Mesenteric fat pad (tissue), 1 donor: ENCODE measurements around the gene RHBDF1. TPM values are rescaled to one million over a fixed set of nuclear protein-coding genes. Genes with fewer than 3 reads are reported as not detected.
"Not testable (repeated sequence)": the region's sequence is repeated elsewhere in the genome, so short reads cannot be mapped to it uniquely, and the experiment has no call there.

ENCODE experiments used
- DNase-seq: peaks from one replicate; pipeline ENCODE4 v3.0.0-alpha.2; 2020; ENCODE audit warnings: low spot score
- total RNA-seq: library from RNA; stranded (reverse); fragmentation: NEBNext Ultra II Directional; extraction: Animal tissue kit (Norgen Biotek cat#: 25700); gene quantifications from one replicate; pipeline ENCODE4 v1.2.1, GENCODE V29; 2021
- donor health status: DM: yes; HTN: yes; CAD: no.

Gene RHBDF1
- total RNA-seq, 1 donor from 2014 or later, result 30.0 TPM

DNA sequence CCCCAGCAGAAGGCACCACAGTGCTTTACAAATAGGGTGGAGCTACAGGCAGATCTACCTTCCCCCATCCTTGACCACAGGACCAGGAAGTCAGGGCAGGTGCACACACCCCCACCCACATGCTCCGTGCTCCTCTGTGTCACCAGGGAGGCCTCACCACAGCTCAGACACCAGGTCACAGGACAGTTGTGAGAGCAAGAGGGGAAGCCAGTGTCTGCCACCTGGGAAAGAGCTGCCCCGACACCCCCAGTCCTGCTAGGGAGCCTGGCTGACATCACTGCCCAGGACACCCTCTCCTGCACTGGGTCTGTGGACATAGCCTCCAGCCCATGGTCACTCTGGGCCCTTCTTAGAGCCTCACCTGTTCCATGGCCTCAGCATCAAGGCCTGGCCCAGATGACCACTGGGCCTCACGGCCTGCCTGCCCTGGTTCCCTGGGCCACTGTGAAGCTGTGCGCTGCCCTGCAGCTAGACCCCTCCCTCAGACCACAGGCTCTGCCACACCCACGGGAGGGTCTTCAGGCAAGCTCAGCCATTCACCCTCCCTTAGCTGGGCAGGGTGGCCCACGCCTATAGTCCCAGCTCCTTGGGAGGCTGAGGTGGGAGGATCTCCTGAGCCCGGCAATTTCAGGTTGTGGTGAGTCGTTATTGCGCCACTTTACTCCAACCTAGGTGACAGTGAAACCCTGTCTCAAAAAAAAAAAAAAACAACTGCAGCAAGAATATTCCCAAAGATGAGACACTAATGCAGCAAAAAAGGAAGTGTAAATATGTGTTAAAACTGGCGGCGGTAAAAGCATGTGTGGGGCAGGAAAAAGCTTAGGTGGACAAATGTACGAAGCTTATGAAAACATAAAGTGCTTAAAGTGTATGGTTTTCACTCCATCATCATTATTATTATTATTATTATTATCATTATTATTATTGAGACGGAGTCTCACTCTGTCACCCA, 33.2 kb downstream of the RHBDF1 start:
- peak; percentile 49 for DNase-seq

DNA sequence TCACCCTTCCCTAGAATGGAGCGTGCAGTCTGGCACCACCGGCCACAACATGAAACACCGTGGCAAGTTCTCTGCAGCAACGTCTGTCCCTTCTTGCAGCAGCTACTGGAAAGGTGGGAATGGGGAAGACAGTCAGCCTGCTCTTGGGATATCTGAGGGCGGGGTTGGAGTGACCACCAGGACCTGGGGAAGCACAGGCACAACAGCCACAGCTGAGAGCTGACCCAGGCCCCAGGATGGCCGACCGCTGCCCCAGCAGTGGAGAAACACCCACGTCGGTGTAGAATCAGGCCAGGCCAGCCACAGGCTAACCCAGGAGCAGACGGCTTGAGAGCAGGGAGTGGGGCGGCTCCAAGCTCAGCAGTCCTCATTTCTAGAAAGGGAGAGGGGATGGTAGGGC, 34.2 kb downstream of the RHBDF1 start:
- DNase-seq, result peak; percentile 51

DNA sequence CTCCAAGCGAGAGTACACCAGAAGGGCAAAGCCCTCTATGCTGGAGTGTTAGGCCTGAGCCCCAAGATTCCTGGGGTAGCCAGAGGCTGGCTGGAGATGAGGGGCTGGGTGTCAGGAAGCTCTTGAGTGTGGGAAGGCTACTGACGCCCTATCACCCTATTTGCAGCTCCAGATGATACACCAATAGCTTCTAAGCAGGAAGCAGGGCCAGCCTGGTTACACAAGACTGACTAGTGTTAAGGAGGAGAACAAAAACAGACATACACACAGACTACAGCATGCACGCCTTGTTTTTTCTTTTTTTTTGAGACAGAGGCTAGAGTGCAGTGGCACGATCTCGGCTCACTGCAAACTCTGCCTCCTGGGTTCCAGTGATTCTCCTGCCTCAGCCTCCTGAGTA, 34.9 kb downstream of the RHBDF1 start:
- peak; percentile 28 for DNase-seq

DNA sequence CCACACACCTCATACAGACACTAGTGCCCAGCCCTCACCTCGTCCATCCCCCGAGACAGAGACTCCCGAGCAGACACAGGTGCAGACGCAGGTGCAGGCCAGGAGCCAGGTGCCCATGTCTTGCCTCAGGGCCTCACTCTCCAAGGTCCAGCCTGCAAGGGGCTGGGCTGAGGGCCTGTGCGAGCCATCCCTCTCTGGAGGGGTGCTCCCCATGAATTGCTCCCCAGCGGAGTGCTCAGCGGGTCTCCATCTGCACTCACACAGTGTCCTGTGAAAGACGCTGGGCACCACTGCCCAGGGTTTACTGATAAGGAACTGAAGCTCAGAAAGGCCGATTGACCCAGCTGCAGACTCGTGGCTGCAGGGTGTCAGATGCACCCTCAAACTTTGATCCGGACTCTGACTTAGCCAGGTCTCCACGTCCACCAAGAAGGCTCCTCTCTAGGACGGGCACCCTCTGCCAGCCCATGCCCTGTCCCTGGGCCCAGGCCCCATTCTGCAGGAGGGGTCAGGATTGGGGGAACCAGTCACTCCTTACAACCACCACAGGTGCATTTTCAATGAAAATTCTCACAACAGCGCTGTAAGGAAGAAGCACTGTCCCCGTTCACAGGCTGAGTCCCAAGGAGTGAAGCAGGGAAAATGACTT, 36.0 kb downstream of the RHBDF1 start:
- peak; percentile 86 for DNase-seq

DNA sequence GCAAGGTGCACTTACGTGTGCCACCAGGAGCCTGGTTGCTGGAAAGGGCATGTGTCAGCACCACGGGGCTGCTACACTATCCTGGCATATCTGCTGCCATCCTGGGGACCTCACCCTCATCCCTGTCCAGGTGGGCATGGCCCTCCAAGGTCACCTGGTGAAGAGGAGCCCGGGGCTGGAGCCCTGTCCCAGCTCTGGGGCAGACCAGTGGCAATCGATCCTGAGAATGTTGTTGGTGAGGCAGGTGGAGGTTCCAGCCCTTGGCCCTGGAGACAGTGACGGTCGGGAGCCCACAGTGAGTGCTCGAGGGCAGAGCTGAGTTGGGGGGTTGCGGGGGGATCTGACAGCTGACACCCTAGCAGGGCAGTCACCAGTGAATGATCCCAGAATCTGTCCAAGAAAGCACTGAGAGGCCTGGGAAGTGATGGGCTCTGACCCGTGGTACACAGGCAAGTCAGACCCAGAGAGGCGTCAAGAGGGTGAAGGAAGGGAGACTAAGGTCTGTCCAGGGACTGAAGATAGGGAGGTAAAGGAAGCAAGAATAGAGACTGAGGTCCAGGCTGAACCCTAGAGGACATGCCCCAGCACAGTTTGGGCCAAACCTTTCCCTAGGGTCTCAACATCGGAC, 36.6 kb downstream of the RHBDF1 start:
- peak; percentile 53 for DNase-seq

DNA sequence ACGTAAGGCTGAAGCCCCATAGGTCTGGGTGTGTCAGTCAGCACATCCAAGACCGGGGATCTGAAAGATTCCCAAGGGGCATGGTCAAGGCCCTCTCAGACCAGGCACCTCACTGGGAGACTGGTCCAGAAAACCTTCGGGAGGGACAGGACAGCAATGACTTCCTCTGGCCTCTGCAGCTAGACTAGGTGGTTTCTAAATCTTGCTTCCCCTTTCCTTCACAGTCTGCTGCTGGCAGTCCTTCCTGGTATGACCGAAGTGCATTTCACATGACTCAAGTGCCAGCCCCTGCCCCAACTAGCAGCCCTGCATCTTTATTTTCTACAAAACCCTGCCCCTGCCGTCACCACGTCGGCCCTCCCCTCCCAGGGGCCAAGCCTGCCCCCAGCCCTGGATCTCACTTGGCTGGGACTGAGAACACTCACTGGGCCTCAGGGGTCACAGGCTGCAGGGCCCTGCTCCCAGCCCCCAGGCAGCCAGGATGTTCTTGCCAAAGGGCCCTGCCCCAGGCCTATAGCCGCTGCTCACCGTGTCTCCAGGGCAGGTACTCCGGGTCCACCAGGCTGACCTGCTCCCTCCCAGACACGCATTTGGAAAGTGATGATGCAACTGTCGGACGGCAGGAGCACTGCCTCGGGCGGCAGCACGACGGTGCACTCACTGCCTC, 37.3 kb downstream of the RHBDF1 start:
- DNase-seq, result no peak

DNA sequence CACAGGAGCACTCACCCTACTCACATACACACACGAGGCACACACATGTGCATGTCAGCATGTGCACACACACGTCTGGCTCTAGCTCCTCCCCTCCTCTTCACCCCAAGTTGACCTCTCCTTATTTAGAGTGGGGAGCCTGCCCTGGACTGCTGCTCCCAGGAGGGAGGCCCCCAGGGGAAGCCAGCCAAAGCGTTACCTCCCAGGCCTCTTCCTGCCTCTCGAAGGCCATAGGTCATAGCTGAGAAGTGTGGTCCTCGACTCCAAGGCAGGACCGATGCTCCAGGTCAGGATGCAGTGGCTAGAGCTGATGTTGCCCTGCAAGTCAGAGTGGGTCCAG, 37.8 kb downstream of the RHBDF1 start:
- no peak for DNase-seq

DNA sequence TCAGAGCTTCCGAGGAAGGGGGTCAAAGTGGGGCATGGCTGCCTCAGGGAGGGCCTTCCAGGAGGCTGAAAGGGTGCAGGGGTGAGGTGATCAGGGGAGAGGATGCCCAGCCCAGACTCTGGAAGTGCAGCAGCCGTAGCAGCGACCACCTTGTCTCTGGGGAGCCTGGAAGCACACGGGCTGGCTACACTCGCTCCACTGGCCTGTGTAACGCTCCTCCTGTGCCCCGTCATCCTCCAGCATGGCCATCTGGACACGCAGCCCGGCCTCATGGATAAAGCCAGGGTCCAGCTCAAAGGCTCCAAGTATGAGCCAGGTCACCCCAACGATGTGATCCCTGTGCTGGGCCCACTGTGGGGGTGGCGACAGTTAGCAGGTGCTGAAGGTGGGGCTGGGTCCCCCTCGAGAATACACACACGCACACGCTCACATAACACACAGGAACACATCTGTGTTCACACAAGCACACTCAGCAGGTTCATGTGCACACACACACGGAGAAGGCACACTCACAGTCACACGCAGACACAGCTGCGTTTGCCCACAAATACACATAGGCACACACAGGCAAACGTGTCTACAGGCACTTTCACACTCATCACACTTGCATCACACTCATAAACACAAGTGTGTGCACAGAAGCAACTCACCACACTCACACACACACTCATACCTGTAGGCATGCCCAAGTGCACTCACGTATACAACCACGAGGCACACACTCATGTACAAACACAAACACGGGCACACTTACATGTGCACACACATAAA, 38.4 kb downstream of the RHBDF1 start:
- DNase-seq, result no peak

DNA sequence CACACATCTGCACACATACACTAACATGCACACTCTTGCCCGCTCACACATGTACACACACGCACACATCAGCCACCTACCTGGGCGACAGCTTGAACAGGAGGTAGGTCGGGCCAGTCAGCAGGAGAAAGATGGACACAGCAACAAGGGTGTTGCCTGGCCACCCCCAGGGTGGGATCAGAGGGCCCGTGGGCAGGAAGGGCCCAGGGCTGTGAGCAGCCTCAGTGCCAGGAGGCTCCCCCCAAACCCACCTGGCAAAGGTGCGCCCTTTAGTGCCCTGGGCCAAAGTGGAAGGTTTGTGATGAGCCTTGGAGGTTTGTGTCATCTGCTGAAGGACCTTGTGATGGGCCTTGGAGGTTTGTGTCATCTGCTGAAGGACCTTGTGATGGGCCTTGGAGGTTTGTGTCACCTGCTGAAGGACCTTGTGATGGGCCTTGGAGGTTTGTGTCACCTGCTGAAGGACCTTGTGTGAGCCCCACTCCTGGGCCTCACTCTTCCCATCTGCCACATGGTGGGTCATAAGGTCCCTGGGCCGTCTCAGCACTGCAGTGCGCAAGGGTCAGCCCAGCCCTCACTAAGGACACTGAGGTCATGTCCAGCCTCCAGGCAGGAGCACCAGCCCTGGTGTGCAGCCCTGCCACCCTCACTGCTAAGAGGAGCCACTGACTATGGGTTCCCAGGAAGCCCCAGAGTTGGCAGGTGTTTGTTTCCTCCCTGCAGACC, 39.1 kb downstream of the RHBDF1 start:
- not testable (repeated sequence) for DNase-seq

DNA sequence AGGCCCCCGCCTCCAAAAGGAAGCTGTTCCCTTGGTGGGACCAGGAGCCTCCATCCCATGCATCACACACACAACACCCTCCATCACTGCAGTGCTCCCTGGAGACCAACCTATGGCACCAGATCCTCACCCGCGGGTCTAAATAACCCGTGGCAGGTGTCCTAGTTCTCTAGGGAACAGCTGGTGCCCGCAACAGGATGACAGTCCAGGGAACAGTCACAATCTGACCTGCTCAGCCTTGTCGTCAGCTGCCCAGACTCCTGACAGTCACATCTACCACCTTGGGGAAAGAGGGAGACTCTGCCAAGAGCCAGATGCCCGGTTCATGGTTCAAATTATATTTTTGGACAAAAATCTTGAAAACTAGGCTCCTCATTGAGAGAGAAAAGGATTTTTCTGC, 41.8 kb downstream of the RHBDF1 start:
- DNase-seq, result not testable (repeated sequence)

DNA sequence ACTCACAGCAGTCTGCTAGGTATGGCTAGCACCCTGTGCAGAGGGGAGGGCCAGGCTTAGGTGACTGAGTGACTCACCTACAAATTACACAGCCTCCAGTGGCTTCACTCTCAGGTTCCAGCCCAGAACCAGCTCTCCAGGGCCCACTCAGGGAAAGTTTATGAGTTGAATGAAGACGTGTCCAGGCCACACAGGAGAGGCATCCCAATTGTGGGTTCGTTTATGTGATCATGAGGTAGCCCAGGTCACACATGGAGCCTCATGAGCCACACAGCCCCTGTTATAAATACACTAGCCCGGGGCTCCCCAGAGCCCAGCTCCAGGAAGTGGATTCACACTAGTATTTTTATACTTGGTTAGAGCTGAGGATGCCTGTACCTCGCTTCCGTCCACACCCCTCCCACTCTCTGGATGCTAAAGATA, 46.5 kb downstream of the RHBDF1 start:
- not testable (repeated sequence) for DNase-seq

DNA sequence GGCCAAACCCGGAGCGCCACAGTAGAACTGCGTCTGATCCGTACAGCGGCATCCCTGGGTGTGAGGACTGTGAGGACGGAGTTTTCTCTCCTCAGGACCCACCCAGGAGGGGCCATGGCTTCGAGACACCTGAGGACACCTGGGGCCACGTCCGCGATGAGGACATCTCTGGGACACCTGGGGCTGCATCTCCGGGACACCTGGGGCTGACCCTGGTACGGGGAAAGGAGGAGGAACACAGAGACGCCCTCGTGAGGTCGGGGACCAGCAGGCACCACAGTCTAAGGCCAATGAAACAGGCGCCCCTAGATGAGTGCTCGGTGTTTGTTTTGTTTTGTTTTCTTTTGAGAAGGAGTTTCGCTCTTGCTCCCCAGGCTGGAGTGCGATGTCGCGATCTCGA, 48.3 kb downstream of the RHBDF1 start:
- not testable (repeated sequence) for DNase-seq

DNA sequence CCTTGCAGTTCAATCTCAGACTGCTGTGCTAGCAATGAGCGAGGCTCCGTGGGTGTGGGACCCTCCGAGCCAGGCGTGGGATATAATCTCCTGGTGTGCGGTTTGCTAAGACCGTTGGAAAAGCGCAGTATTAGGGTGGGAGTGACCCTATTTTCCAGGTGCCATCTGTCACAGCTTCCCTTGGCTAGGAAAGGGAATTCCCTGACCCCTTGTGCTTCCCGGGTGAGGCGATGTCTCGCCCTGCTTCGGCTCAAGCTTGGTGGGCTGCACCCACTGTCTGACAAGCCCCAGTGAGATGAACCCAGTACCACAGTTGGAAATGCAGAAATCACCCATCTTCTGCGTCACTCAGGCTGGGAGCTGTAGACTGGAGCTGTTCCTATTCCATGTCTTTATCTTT, 51.5 kb downstream of the RHBDF1 start:
- DNase-seq, result not testable (repeated sequence)

DNA sequence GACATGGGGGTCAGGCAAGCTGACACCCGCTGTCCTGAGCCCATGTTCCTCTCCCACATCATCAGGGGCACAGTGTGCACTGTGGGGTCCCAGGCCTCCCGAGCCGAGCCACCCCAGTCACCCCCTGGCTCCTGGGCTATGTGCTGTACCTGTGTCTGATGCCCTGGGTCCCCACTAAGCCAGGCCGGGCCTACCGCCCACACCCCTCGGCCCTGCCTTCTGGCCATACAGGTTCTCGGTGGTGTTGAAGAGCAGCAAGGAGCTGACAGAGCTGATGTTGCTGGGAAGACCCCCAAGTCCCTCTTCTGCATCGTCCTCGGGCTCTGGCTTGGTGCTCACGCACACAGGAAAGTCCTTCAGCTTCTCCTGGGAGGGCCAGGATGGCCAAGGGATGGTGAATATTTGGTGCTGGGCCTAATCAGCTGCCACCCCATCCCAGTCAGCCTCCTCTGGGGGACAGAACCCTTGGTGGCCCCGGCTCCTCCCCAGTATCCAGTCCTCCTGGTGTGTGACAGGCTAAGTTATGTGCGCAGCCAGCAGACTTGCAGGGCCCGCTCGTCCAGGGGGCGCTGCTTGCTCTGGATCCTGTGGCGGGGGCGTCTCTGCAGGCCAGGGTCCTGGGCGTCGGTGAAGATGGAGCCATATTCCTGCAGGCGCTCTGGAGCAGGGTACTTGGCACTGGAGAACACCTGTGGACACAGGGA, 55.2 kb downstream of the RHBDF1 start:
- DNase-seq, result not testable (repeated sequence)

DNA sequence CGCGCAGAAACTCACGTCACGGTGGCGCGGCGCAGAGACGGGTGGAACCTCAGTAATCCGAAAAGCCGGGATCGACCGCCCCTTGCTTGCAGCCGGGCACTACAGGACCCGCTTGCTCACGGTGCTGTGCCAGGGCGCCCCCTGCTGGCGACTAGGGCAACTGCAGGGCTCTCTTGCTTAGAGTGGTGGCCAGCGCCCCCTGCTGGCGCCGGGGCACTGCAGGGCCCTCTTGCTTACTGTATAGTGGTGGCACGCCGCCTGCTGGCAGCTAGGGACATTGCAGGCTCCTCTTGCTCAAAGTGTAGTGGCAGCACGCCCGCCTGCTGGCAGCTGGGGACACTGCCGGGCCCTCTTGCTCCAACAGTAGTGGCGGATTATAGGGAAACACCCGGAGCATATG, 61.7 kb downstream of the RHBDF1 start:
- DNase-seq, result peak; percentile 94

DNA sequence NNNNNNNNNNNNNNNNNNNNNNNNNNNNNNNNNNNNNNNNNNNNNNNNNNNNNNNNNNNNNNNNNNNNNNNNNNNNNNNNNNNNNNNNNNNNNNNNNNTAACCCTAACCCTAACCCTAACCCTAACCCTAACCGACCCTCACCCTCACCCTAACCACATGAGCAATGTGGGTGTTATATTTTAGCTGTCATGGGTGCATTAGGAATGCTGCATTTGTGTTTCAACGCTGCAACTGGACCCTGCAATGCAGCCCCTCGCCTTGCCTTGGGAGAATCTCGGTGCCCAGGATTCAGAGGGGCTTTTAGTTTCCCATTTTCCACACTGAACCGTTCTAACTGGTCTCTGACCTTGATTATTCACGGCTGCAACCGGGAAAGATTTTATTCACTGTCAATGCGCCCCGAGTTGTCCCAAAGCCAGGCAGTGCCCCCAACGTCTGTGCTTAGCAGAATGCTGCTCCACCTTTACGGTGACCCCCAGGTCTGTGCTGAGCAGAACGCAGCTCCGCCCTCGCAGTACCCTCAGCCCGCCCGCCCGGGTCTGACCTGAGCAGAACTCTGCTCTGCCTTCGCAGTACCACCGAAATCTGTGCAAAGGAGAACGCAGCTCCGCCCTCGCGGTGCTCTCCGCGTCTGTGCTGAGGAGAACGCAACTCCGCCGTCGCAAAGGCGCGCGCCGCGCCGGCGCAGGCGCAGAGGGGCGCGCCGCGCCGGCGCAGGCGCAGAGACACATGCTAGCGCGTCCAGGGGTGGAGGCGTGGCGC, 62.3 kb downstream of the RHBDF1 start:
- no peak for DNase-seq
